KMS-11 (cell line): ENCODE results near the gene FRMD8.

ENCODE experiments used
- H2AFZ ChIP-seq: fragments of 200-600 bp; sonication (generic); 2 replicates; pipeline ENCODE4 v1.6.1; 2016; ENCODE audit warnings: antibody characterized with exemption, mixed run types, low read depth
- H3K27ac ChIP-seq: fragments of 200-600 bp; sonication (generic); 2 replicates; pipeline ENCODE4 v1.6.1; 2016; ENCODE audit warnings: mild to moderate bottlenecking, mixed run types
- H3K27me3 ChIP-seq: fragments of 200-600 bp; sonication (generic); 2 replicates; pipeline ENCODE4 v1.6.1; 2017; ENCODE audit warnings: mild to moderate bottlenecking, low read depth, mixed run types, moderate library complexity; ENCODE audit not compliant: insufficient read depth
- H3K36me3 ChIP-seq: fragments of 200-600 bp; sonication (generic); 2 replicates; pipeline ENCODE4 v1.6.1; 2017; ENCODE audit warnings: mild to moderate bottlenecking, mixed run types; ENCODE audit not compliant: insufficient read depth
- H3K4me1 ChIP-seq: fragments of 200-600 bp; sonication (generic); 2 replicates; pipeline ENCODE4 v1.6.1; 2016; ENCODE audit warnings: mild to moderate bottlenecking, low read depth, mixed run types; ENCODE audit not compliant: poor library complexity, severe bottlenecking
- H3K4me2 ChIP-seq: fragments of 200-600 bp; sonication (generic); 2 replicates; pipeline ENCODE4 v1.7.0; 2016; ENCODE audit warnings: mild to moderate bottlenecking, mixed run types
- H3K4me3 ChIP-seq: fragments of 200-600 bp; sonication (generic); IDR thresholded peaks from 2 replicates; pipeline ENCODE4 v1.6.1; 2017; ENCODE audit warnings: low read depth, low read length, mixed read lengths; ENCODE audit not compliant: insufficient read depth
- H3K79me2 ChIP-seq: fragments of 200-600 bp; sonication (generic); 2 replicates; pipeline ENCODE4 v1.6.1; 2016; ENCODE audit warnings: low read depth, mixed run types; ENCODE audit not compliant: insufficient read depth
- H3K9ac ChIP-seq: fragments of 200-600 bp; sonication (generic); 2 replicates; pipeline ENCODE4 v1.6.1; 2016; ENCODE audit warnings: mild to moderate bottlenecking, mixed run types
- H4K20me1 ChIP-seq: fragments of 200-600 bp; sonication (generic); 2 replicates; pipeline ENCODE4 v1.6.1; 2016; ENCODE audit warnings: mild to moderate bottlenecking, mixed run types; ENCODE audit not compliant: insufficient read depth
- CTCF ChIP-seq: fragments of 200-600 bp; sonication (generic); conservative IDR thresholded peaks from 2 replicates; pipeline ENCODE4 v1.6.1; 2017; ENCODE audit warnings: low read depth, mild to moderate bottlenecking, antibody characterized with exemption, low read length, moderate library complexity, mixed read lengths

Gene FRMD8

DNA sequence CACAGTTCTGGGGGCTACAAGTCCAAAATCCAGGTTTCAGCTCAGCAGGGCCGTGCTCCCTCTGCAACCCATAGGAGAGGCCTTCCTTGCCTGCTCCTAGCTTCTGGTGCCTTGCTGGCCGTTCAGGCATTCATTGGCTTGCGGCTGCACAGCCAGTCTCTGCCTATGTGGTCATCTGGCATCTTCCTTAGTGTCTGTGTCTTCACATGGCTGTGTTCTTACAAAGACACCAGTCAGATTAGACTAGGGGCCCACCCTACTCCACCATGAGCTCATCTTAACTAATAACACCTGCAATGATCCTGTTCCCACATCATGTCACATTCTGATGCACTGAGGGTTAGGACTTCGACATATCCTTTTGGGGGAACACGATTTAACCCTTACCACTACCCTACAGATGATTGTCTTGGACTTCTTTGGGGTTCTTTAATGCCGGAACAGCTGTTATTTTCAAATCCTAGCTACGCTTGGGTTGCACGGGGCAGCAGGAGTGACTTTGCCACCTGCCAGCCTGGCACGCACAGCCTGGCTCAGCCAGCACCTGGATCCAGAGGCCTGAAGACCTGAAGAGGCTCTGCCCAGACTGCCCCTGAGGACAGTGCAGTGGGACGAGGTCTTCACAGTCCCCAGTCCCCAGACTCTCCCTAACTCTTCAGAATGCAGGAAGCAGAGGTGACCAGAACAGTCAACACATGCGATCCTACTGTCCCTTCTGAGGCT lies 28.5 kb downstream of the FRMD8 start:
- H3K9ac ChIP-seq, result no peak overlapping the region; the same call in 1 of the 2 replicates
- H3K27ac ChIP-seq, result no peak overlapping the region

DNA sequence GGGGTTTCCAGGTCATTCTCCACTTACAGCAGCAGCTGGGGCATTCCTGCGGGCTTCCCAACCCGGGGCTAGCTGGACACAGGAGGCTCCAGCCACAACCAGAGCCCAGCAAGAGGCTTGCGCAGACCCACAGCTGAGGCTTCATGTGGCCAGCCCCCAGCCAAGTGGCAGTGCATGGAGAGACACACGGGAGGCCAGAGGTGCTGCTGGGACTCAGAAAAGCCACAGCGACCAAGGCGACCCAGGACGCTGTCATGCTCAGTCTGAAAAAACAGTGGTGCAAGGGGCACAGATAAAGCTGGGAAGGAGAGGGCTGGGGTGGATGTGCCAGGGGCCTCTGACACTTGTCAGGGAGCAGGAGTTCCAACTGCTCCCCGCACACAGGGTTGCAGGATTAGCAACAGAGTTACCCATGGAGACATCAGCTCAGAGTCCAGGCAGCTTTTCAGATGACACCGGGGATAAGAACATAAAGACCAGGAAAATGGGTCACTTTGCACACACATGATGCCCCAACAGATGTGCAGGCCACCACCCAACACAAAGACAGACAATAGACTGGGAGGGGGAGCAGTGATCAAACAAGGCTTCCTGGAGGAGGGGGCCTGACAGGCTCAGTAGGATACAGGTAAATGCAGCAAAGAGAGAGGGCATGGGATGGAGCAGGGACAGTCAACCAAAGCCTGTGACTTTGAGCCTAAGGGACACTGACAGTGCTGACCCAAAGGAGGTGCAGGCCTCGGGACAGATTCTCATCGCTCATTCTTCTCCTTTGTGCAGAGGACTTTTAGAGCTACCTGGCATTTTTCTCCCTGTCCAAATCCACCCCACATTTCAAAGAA lies 29.3 kb downstream of the FRMD8 start:
- no peaks in the 10 kb centered on the region for H4K20me1 ChIP-seq
- H3K27ac ChIP-seq, result peak overlapping the region; percentile 100; the same call in 1 of the 2 replicates
- H3K36me3 ChIP-seq, result no peaks in the 10 kb centered on the region
- H3K4me2 ChIP-seq, result peak overlapping the region; percentile 99
- no peaks in the 10 kb centered on the region for H3K27me3 ChIP-seq
- peaks cover 36% of the 10 kb centered on the region for H3K79me2 ChIP-seq
- peaks cover 38% of the 10 kb centered on the region for H3K4me1 ChIP-seq
- H2AFZ ChIP-seq, result 0 out of 2 replicates have a peak overlapping the region, but pooled peaks have one; percentile 32
- TF ChIP-seq CTCF, result no peak
- no peak overlapping the region for H3K4me3 ChIP-seq
- H3K9ac ChIP-seq, result peak overlapping the region; percentile 99; the same call in 1 of the 2 replicates

More for the DNA sequence above, 28.5 kb downstream of the FRMD8 start:
- peaks cover 31% of the 10 kb centered on the region for H3K4me1 ChIP-seq
- H3K4me2 ChIP-seq, result no peak overlapping the region
- H2AFZ ChIP-seq, result no peak overlapping the region
- H3K36me3 ChIP-seq, result no peaks in the 10 kb centered on the region
- peaks cover 29% of the 10 kb centered on the region for H3K79me2 ChIP-seq
- TF ChIP-seq CTCF, result no peak
- H4K20me1 ChIP-seq, result no peaks in the 10 kb centered on the region
- H3K4me3 ChIP-seq, result no peak overlapping the region
- no peaks in the 10 kb centered on the region for H3K27me3 ChIP-seq

DNA sequence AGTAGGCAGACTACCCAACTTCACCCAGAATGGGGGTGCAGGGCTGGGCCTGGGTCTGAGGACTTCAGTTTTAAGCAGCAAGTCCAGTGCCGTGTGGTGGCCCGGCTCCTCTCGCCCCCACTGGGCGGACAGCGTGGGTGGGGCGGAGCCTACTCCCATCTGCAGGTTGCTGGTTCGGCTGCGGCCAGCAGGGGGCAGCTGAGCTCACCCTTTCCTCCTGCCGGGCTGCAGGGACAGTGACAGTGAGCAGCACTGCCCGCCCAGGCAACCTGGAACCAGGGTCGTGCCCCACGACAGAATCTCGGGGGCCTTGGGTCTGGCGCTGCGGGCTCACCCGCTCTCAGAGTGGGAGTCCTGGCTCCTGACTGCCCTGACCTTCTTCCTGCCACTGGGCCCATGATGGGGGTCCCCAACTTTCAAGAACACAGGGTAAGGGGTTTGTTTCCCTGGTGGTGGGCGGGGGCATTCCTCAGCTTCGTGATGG lies 29.9 kb downstream of the FRMD8 start:
- H4K20me1 ChIP-seq, result no peaks in the 10 kb centered on the region
- peak; percentile 89 for TF ChIP-seq CTCF
- H3K4me1 ChIP-seq, result peaks cover 42% of the 10 kb centered on the region
- H3K4me3 ChIP-seq, result peak overlapping the region; percentile 30
- H3K27me3 ChIP-seq, result no peaks in the 10 kb centered on the region
- no peaks in the 10 kb centered on the region for H3K36me3 ChIP-seq
- H3K4me2 ChIP-seq, result peak overlapping the region; percentile 99
- peak overlapping the region; percentile 99; the same call in 1 of the 2 replicates for H3K9ac ChIP-seq
- peak overlapping the region; percentile 100 for H3K27ac ChIP-seq
- peaks cover 38% of the 10 kb centered on the region for H3K79me2 ChIP-seq
- 0 out of 2 replicates have a peak overlapping the region, but pooled peaks have one; percentile 32 for H2AFZ ChIP-seq

- Histone ChIP-seq H3K4me2 (peak overlapping the region; percentile 99), H2AFZ (0 out of 2 replicates have a peak overlapping the region, but pooled peaks have one; percentile 32), H3K4me1 (peaks cover 45% of the 10 kb centered on the region), H3K36me3 (no peaks in the 10 kb centered on the region), H3K79me2 (peaks cover 43% of the 10 kb centered on the region), H3K27ac (peak overlapping the region; percentile 100), H4K20me1 (no peaks in the 10 kb centered on the region), H3K27me3 (no peaks in the 10 kb centered on the region), H3K4me3 (peak overlapping the region; percentile 45), H3K9ac (peak overlapping the region; percentile 99)
- no peak for TF ChIP-seq CTCF
Observed at GRCh38 chr11:65416841-65417701, 30.6 kb downstream of the FRMD8 start.
